GM21717 (cell line): ENCODE results near the gene CYP3A7.
A peak's percentile ranks its signal among the peaks of the same experiment; 100 is the strongest.
"Not testable (repeated sequence)": the region's sequence is repeated elsewhere in the genome, so short reads cannot be mapped to it uniquely, and the experiment has no call there.

Experiments used
- ATAC-seq: cut with Tn5 transposase; IDR thresholded peaks from one replicate; pipeline ENCODE4 v1.9.1; 2021; ENCODE audit warnings: mild to moderate bottlenecking, moderate library complexity; ENCODE audit not compliant: unreplicated experiment

Gene CYP3A7

DNA sequence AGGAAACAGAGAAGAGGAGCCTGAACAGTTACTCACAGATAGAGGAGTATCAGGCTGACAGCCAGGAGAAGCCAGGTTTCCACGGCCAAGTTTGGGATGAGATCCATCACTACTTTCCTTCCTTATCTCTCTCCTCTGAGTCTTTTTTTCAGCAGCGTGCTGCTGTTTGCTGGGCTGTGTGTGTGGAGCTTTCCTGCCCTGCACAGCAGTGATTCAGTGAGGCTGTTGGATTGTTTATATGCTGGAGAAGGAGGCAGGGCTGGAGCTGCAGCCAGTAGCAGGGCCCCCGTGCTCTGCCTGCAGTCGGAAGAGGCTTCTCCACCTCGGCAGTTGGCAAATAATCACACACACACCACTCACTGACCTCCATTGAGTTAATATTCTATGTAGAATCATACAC, at the start of gene CYP3A7:
CYP3A7 (minus strand) TSS at position 210 of the 400 bp plus-strand sequence; CDS start at position 107, 103 bp downstream.
- no peak for ATAC-seq

DNA sequence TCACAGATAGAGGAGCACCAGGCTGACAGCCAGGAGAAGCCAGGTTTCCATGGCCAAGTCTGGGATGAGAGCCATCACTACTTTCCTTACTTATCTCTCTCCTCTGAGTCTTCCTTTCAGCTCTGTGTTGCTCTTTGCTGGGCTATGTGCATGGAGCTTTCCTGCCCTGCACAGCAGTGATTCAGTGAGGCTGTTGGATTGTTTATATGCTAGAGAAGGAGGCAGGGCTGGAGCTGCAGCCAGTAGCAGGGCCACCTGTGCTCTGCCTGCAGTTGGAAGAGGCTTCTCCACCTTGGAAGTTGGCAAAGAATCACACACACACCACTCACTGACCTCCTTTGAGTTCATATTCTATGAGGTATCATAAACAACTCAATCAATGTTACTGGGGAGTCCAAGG, 49.0 kb upstream of the CYP3A7 start, which contains the start of gene CYP3A4:
CYP3A4 (minus strand) TSS at position 178 of the 400 bp plus-strand sequence; CDS start at position 75, 103 bp downstream.
- no peak for ATAC-seq

DNA sequence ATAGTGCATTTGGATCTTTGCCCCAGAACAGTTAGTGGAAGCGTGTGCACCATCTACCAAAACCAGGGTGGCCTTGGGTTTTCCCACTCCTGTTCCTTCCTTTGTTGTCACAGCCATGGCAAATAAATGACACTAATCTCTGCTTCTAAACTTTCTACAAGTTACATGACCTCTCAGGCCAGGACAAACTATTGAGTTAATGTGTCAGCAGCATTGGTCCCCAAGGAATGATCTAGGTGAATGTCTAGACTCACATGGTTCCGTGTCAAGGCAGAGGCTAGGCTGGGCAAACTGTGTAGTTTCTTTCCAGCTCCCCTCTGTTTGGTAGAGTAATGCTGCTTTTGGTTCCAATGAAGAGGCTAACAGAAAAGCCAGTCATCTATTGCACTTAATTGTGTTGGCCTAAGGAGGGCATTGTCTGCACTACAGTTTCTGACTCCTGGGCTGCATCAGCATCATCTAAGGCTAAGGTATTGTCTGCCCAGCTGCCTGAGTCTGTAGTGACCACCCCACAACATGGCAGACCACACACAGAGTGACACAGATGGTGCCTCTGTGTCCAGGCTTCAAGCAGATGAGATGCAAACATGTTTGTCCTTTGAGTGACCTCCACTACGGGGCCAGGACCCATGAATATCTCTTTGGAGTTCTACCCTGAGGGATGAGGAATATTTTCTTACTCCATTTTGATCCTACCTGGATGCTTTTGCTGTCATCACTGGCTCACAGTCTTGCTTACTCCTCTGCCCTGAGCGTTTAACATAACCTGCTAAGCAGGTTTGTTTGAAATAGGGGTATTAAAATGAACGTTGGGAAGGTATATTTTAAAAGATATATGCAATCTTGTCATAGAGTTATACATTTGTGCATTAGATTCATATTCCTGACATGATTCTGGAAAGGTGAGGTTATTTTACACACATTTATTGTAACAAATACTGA, 47.3 kb upstream of the CYP3A7 start:
- no peak for ATAC-seq

DNA sequence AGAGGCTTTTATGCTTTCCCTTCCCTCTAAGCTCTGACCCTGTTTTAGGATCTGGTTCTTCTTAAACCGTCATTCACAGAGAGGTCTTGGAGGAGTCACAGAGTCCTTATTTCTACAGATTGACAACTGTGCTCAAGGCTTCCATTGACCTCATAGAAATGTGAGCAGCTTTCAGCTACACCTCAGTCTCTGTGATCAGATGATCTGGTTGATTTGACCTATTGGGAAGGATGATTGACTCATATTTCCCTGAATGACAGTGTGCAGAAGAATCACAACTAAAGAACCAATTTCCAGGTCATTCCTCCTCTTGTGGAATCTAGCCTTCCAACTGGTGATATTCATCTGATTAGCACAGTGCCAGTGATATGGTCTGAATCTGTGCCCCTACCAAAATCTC, 45.6 kb upstream of the CYP3A7 start:
- no peak for ATAC-seq

DNA sequence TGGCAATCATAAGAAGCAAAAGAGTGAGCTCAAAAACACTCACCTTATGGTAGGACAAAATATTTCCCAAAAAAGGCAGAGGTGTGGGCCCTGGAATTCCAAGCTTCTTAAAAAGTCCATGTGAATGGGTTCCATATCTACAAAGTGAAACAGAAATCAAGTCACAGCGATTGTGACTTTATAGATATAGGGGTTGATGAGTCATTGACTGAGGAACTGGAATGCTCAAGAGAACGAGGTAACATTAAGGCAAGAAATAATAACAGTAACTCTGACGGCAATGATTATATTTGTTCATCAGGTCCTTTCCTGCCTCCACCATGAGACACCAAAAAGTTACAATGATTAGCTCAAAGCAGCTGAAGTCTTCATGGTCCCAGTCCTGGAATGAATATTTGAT, 45.0 kb upstream of the CYP3A7 start:
- no peak for ATAC-seq

DNA sequence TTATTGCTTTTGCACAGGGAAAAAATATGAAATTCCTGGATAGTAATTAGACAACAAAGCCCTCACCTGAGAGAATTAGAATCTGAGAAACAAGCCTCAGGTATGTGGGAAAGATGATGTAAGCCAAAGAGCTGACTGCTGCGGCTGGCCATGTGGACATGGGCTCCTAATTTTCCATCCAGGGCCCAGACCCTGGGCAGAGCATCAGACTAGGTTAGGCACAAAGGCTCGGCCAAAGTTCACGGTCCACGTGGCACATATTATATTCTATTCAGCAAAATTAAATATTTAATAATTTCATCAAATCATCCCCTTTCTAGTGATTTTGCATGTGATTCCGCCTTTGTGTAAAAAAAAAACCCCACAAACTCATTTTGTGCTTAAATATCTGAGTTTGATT, 43.9 kb upstream of the CYP3A7 start:
- no peak for ATAC-seq

DNA sequence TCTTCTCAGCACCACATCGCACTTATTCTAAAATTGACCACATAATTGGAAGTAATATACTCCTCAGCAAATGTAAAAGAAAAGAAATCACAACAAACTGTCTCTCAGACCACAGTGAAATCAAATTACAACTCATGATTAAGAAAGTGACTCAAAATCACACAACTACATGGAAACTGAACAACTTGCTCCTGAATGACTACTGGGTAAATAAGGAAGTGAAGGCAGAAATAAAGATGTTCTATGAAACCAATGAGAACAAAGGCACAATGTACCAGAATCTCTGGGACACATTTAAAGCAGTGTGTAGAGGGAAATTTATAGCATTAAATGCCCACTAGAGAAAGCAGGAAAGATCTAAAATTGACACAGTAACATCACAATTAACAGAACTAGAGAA, 38.4 kb upstream of the CYP3A7 start:
- ATAC-seq: not testable (repeated sequence)

DNA sequence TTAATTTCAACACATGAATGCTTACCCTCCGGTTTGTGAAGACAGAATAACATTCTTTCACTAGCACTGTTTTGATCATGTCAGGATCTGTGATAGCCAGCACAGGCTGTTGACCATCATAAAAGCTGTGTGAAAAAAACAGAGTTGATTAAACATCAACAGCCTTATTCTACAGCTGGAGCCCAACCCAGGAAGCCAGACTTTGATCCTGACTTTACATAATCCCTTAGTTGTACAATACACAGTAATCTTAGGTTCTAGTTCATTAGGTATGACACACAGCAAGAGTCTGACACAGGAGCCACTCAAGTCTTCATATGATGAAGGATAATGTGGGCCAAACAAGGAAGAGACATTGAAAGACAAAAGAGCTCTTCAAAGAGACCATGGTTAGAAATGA, 37.6 kb upstream of the CYP3A7 start:
- ATAC-seq: no peak

DNA sequence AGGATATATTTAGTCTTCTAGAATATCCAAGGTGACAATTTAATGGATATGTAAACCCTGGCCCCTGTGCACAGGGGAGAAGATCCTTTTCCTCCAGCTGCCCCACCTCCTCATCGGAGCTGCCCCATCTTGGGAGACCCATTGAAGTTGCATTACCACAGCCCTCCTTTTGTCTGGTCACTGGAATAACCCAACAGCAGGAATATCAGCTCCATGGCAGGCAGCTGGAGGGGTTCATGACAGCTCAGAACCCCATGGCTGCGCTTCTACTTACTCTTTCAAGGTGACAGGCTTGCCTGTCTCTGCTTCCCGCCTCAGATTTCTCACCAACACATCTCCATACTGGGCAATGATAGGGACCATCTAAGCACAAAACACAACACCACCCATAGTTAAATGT, 34.5 kb upstream of the CYP3A7 start:
- ATAC-seq: not testable (repeated sequence)

DNA sequence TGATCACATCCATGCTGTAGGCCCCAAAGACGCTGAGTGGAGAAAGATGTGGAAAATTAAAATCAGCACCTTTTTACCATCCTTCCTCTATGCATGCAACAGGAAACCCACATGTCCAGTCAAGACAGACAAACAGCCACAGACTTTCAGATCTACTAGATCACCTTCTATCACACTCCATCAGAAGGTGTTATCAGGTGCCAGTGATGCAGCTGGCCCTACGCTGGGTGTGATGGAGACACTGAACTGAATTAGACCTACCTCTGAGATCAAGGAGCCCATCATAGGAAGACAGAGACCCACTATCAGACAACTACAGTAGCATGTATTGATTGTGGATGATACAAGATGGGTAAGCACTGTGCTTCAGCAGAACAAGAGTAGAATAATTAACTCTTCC, 33.5 kb upstream of the CYP3A7 start:
- ATAC-seq: no peak

DNA sequence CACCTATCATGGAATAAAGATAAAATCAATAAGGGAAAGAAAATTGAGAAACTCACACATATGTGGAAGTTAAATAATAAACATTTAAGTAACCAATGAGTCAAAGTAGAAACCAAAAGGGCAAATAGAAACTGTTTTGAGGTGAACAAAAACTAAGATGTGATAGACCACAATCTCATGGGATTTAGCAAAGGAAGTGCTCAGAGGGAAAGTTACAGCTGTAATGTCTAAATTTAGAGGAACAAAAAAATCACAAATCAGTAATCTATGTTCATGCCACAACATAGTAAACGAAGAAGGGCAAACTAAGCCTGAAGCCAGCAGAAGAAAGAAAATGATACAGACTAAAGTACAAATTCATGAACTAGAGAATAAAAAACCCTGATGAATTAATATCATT, 32.7 kb upstream of the CYP3A7 start:
- ATAC-seq: peak; percentile 83

DNA sequence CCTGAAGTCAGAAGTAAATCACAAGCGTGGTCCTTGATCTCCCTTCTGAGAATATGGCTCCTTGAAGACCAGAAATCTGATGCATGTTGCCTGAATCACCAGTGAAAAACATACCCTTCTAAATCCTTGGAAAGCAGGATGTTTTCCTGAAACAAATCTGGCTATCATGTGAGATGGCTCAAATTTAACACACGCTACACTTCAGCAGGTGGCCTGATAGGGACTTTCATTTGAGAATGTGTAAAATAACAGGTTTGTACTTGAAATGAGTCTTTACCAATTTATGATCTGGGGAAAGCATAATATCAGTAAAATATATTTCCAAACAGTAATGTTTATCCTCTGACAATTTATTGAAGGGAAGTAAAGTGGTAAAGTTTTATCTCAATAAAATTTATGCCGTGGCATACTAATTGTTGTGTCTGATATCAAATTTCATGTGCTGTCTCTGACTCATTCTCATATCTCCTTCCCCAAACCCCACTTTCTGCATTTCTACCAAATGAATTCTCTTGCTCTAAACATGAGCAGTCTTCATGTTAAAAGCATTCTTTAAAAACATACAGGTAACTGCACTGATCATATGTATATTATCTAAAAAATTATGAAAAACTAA, 31.6 kb upstream of the CYP3A7 start:
- ATAC-seq: no peak

DNA sequence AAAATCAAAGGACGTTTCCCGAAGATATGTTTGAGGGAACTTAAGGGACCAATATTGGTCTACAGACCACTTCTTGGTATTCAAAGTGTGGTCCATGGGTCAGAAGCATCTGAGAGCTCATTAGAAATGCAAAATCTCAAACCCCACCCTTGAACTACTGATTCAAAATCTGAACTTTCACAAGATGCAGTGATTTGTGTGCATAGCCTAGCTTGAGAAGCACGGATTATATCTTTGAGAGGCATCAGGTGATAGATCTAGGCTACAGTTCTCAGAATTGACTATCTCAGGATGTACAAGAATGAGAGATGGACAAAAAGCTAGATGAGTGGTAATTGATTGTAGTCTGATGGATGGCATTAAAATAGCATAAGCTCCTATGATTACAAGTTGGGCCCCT, 29.5 kb upstream of the CYP3A7 start:
- no peak for ATAC-seq

DNA sequence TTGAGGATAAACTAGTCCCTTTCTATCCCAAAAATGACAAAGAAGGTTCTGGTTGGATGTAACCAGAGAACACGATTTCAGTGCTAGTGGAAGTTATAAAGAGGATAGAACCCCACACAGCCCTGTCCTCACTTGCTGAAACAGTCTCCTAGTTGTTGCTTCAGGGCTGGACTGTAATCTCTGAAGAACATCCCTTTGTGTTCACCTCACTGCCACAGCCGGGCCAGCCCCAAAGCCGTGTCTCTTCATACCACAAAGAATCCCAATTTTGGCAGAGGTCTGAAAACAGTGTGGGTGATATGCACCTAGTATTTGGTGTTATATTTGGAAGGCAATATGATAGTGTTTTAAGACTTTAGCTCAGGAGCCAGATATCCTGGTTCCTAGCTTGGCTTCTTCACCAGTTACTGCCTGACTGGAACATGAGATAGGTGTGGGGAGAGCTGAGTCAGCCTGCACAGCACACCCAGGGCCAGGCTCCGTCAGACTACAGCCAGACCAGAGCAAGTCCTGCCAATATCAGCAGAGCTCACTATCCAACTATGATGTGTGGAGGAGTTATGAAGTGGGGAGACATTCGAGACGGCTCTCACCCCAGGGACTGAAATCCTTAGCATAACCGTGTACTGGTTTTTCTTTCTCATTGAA, 27.8 kb upstream of the CYP3A7 start:
- no peak for ATAC-seq

DNA sequence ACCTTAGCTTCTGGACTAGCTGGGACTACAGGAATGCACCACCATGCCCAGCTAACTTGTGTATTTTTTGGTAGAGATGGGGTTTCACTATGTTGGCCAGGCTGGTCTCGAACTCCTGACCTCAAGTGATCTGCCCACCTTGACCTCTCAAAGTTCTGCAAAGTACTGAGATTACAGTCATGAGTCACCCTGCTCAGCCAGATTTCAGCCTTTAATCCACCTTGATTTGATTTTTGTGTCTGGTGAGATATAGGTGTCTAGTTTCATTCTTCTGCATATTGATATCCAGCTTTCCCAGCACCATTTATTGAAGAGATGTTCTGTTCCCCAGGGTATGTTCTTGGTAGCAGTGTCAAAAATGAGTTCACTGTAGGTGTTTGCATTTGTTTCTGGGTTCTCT, 20.1 kb upstream of the CYP3A7 start:
- no peak for ATAC-seq

DNA sequence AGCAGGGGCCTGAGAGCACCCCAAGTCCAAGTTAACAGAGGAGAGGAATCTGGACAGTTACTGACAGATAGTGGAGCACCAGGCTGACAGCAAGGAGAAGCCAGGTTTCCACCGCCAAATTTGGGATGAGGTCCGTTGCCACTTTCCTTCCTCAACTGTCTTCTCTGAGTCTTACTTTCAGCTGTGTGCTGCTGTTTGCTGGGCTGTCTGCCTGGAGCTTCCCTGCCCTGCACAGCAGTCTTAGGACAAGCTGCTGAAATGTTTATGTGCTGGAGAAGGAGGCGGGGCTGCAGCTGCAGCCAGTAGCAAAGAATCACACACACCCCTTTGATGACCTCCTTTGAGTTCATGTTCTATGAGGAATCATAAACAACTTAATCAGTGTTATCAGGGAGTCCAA, 17.4 kb upstream of the CYP3A7 start:
- no peak for ATAC-seq

DNA sequence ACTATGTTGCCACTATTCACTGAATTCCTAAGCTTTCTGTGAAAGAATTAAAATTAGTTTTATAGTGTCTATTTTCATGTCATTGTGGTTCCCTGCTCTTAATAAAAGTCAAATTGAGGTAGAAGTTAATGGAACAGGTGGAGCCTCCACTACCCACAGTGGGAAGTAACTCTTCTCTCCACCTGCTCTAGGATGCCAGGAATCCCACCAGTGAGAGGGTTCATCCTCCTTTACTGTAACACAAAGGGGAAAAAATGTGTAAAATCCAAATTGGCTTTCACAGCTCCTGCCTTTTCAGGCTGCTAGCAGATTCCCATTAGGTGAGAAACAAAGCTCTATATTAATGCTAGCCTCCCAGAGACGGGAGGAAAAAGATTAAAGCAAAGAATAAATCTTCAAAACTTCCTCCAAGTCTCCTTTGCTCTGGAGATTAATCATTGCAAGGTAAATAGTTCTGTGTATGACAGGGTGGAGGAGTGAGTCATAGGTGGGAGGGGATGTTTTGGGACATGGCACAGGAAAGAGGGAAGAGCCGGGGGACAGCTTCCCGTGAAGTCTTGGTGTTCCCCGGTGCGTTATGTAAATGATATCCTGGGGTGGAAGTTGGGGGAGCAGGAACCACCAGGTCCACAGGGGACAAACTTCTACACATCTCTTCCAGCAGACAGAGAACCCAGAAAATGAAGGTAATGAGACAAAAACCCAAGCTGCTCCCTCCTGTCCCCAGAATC, 16.5 kb upstream of the CYP3A7 start:
- not testable (repeated sequence) for ATAC-seq

DNA sequence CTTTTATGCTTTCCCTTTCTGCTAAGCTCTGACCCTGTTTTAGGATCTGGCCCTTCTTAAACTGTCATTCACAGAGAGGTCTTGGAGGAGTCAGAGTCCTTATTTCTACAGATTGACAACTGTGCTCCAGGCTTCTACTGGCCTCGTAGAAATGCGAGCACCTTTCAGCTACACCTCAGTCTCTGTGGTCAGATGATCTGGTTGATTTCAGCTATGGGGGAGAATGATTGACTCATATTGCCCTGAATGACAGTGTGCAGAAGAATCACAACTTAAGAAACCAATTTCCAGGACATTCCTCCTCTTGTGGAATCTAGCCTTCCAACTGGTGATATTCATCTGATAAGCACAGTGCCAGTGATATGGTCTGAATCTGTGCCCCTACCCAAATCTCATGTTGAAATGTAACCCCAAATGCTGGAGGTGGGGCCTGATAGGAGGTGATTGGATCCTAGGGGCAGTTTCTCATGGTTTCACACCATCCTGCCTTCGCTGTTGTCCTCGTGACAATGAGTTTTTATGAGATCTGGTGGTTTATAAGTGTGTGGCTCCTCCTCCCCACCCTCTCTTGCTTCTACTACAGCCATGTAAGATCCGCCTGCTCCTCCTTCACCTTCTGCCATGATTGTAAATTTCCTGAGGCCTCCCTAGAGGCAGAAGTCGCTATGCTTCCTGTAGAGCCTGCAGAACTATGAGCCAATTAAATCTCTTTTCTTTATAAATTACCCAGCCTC, 14.0 kb upstream of the CYP3A7 start:
- ATAC-seq: no peak

DNA sequence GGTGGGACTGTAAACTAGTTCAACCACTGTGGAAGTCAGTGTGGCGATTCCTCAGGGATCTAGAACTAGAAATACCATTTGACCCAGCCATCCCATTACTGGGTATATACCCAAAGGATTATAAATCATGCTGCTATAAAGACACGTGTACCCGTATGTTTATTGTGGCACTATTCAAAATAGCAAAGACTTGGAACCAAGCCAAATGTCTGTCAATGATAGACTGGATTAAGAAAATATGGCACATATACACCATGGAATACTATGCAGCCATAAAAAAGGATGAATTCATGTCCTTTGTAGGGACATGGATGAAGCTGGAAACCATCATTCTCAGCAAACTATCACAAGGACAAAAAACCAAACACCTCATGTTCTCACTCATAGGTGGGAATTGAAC, 11.9 kb upstream of the CYP3A7 start:
- ATAC-seq: not testable (repeated sequence)

DNA sequence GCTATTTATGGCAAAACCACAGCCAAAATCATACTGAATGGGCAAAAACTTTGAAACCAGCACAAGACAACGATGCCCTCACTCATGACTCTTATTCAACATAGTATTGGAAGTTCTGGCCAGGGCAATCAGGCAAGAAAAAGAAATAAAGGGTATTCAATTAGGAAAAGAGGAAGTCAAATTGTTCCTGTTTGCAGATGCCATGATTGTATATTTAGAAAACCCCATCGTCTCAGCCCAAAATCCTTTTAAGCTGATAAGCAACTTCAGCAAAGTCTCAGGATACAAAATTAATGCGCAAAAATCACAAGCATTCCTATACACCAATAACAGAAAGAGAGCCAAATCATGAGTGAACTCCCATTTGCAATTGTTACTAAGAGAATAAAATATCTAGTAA, 10.4 kb upstream of the CYP3A7 start:
- ATAC-seq: not testable (repeated sequence)
